Measurements from ENCODE around the gene CYP46A1.

The CYP46A1 gene

DNA sequence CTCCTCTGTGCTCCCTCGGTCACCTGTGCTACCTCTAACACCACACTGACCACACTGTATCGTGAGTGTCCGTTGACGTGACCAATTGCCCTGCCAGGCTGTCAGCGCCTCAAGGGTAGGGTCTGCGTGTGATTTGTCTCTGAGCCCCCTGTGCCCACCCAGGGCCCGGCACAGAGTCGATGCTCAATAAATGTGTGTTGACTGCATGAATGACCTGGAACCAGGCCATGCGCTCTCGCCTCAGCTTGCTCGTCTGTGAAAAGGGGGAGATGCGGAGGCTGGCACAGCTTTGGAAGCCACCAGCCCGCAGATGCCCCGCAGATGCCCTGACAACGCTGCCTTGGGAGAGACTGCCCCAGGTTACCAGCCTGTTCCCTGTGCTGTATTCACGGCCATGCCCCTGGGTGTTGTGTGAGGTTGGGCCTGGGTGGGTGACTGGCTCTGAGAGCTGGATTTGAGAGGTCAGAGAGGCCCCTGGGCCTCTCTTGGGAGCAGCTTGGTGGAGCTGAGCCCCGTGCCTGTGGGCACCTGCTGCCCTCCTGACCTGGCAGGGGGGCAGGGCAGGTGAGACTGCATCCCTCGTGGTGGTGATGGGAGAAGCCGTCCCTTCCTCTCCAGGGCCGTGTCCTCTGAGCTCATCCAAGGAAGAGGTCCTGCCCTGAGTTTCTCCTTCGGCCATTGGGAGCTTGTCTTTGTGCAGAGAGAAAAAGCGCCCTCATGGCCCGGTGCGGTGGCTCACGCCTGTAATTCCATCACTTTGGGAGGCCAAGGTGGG, 43.2 kb downstream of the CYP46A1 start:
- no peak overlapping the region for H3K4me3 ChIP-seq (ENCODE audit: low read depth, low read length)
- no peak for DNase-seq (ENCODE audit: low read depth, low spot score)
- TF ChIP-seq, protein P1, sequence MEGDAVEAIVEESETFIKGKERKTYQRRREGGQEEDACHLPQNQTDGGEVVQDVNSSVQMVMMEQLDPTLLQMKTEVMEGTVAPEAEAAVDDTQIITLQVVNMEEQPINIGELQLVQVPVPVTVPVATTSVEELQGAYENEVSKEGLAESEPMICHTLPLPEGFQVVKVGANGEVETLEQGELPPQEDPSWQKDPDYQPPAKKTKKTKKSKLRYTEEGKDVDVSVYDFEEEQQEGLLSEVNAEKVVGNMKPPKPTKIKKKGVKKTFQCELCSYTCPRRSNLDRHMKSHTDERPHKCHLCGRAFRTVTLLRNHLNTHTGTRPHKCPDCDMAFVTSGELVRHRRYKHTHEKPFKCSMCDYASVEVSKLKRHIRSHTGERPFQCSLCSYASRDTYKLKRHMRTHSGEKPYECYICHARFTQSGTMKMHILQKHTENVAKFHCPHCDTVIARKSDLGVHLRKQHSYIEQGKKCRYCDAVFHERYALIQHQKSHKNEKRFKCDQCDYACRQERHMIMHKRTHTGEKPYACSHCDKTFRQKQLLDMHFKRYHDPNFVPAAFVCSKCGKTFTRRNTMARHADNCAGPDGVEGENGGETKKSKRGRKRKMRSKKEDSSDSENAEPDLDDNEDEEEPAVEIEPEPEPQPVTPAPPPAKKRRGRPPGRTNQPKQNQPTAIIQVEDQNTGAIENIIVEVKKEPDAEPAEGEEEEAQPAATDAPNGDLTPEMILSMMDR (IDR thresholded peaks at IDR 0.05; ENCODE audit: low read depth, low read length), result no peak
- in situ Hi-C loops (cut with HindIII; ENCODE audit: low sequenced_read_pairs), result no loop called here

GRCh38 chr14:99728231-99728920, 44.3 kb downstream of the CYP46A1 start:
- in situ Hi-C loops (cut with HindIII; ENCODE audit: low sequenced_read_pairs), result no loop called here
- no peak overlapping the region for H3K4me3 ChIP-seq (ENCODE audit: low read depth, low read length)
- TF ChIP-seq, protein P1 (IDR thresholded peaks at IDR 0.05; ENCODE audit: low read depth, low read length), result no peak
- no peak for DNase-seq (ENCODE audit: low read depth, low spot score)

- no peak overlapping the region for H3K4me3 ChIP-seq (ENCODE audit: low read depth, low read length)
- TF ChIP-seq, protein P1 (IDR thresholded peaks at IDR 0.05; ENCODE audit: low read depth, low read length), result no peak
- in situ Hi-C loops (cut with HindIII; ENCODE audit: low sequenced_read_pairs), result no loop called here
- no peak for DNase-seq (ENCODE audit: low read depth, low spot score)
These were observed 44.9 kb downstream of the CYP46A1 start for GRCh38 chr14:99728981-99729451.

DNA sequence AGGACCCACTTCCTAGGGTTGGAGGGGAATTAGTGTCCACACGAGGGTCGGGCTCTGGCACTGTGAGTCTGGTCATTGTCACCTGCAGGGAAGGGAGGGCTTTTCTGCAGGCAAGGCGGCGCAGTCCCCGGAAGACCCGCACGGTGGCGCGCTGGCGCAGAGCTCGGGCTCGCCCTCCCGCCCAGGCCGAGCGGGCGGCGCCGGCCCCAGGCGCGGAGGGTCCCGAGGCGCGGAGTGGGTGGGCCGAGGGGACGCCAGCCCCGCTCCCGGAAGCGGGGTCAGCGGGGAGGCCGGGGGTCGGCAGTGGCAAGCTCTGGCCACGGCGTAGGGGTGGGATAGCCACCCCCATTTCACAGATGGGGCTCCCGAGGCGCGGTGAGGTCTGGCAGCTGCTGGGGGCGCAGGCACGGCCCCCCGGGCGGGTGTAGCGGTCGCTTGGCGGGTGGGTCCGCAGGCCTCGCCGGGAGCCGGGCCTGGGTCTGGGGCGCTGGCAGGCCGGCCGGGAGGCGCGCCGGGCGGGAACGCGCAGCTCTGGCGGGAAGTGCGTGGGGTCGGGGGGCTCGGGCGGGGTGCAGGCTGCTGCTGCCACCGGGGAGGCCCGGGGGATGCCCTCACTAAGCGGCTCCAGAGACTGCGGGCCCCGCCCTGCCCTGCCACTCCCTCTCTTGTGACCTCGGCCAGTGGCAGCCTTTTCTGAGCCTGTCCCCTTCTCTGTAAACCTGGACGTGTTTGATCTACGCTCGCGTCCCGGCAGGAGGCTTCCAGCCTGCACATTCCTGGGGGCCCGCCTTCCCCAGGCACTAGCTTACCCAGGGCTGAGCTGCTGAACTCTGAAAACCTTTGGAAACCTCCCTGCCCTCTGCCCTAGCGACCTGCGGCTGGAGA, 46.1 kb downstream of the CYP46A1 start:
- in situ Hi-C loops (cut with HindIII; ENCODE audit: low sequenced_read_pairs), result no loop called here
- peak; percentile 25 for DNase-seq (ENCODE audit: low read depth, low spot score)
- H3K4me3 ChIP-seq (ENCODE audit: low read depth, low read length), result peak overlapping the region; percentile 39
- TF ChIP-seq, protein P1 (IDR thresholded peaks at IDR 0.05; ENCODE audit: low read depth, low read length), result peak; percentile 82

DNA sequence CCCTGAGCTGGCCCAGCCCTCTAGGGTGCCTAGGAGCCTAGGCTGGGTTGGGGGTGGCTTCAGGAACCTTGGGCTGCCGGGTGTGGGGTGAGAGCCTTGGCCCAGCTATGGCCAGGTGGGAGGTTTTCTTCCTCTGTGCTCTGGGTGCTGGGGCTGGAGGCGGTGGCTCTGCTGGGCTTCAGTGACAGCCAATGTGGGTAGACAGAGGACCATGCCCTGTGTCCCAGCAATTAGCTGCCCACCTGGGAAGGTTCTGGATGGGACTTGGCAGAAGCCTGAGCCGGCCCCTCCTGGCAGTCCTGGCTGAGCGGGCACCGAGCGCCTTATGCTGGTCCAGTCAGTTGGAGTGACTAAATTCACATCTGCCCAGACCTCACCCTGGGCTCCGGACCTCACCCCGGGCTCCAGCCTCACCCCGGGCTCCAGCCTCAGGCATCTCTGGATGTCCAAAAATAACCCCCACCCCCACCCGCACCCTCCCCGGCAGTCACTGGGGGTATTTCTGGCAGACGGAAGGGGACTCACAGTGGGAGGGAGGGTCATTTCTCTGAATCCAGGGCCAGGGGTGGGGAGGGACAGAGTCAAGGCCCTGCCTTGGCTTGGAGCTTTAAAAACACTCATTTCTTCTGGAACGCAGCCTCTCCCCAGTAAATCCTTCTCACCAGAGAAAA, 46.9 kb downstream of the CYP46A1 start:
- DNase-seq (ENCODE audit: low read depth, low spot score), result no peak
- TF ChIP-seq, protein P1 (IDR thresholded peaks at IDR 0.05; ENCODE audit: low read depth, low read length), result no peak
- H3K4me3 ChIP-seq (ENCODE audit: low read depth, low read length), result no peak overlapping the region
- in situ Hi-C loops (cut with HindIII; ENCODE audit: low sequenced_read_pairs), result no loop called here
